SJCRH30 (cell line): ENCODE measurements around the gene RNF44. TPM values are rescaled to one million over a fixed set of nuclear protein-coding genes. Genes with fewer than 3 reads are reported as not detected.

Source experiments
- DNase-seq, 2 experiments: peaks; one replicate each; pipeline ENCODE4 v3.0.0-alpha.2; 2015 to 2020
- H3K27ac ChIP-seq: fragments of 250-450 bp; sonication (Bioruptor Pico); 2 replicates; pipeline ENCODE4 v1.5.1; 2020; ENCODE audit warnings: mild to moderate bottlenecking, moderate library complexity
- H3K27me3 ChIP-seq: fragments of 250-450 bp; sonication (Bioruptor Pico); 2 replicates; pipeline ENCODE4 v1.5.1; 2020; ENCODE audit warnings: mild to moderate bottlenecking, moderate library complexity
- H3K36me3 ChIP-seq: fragments of 250-450 bp; sonication (Bioruptor Pico); 2 replicates; pipeline ENCODE4 v1.5.1; 2020; ENCODE audit warnings: mild to moderate bottlenecking, moderate library complexity
- H3K4me1 ChIP-seq: fragments of 250-450 bp; sonication (Bioruptor Pico); 2 replicates; pipeline ENCODE4 v1.5.1; 2020; ENCODE audit warnings: mild to moderate bottlenecking, moderate library complexity
- H3K4me3 ChIP-seq: fragments of 250-450 bp; sonication (Bioruptor Pico); 2 replicates; pipeline ENCODE4 v1.5.1; 2020; ENCODE audit warnings: mild to moderate bottlenecking, moderate library complexity
- H3K9me3 ChIP-seq: fragments of 250-450 bp; sonication (Bioruptor Pico); replicated peaks from 2 replicates; pipeline ENCODE4 v1.5.1; 2020; ENCODE audit warnings: mild to moderate bottlenecking, moderate library complexity
- total RNA-seq: library from RNA; depleted of rRNA; stranded (reverse); fragments of >200 nt; shearing (Covaris generic); gene quantifications from 2 replicates; pipeline ENCODE4 v1.2.3, GENCODE V29; 2014

RNF44 gene
- total RNA-seq, 1 experiment from 2014 or later: 29.0 TPM

DNA sequence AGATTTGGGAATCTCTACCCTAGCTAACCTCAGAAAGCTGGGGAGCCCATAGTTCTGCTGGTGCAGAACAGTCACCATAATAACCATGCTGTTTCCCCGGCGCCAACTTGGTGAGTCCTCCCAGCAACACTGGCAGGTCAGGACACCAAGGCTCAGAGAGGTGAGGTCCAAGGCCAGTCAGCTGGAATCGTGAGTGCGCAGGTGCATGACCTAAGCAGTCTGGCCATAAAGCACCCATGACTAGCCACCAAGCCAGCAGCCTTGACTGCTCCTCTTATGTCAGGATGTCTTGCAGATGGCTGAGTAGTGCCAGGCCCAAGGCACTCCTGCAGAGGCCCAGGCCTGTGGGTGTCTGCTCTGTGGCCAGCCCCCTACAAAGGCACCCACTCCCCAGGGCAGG, 2.6 kb downstream of the RNF44 start:
- H3K9me3 ChIP-seq: no peaks in the 10 kb centered on the region
- H3K27me3 ChIP-seq: no peaks in the 10 kb centered on the region
- DNase-seq: no peak
- H3K4me3 ChIP-seq: no peak overlapping the region
- no peak overlapping the region for H3K27ac ChIP-seq
- peaks cover 45% of the 10 kb centered on the region for H3K4me1 ChIP-seq
- peaks cover 23% of the 10 kb centered on the region for H3K36me3 ChIP-seq

GRCh38 chr5:176533894-176534611, 3.1 kb downstream of the RNF44 start:
- H3K9me3 ChIP-seq: no peaks in the 10 kb centered on the region
- H3K4me3 ChIP-seq: no peak overlapping the region
- H3K27me3 ChIP-seq: no peaks in the 10 kb centered on the region
- peaks cover 51% of the 10 kb centered on the region for H3K4me1 ChIP-seq
- H3K36me3 ChIP-seq: peaks cover 28% of the 10 kb centered on the region
- H3K27ac ChIP-seq: no peak overlapping the region
- DNase-seq: no peak

DNA sequence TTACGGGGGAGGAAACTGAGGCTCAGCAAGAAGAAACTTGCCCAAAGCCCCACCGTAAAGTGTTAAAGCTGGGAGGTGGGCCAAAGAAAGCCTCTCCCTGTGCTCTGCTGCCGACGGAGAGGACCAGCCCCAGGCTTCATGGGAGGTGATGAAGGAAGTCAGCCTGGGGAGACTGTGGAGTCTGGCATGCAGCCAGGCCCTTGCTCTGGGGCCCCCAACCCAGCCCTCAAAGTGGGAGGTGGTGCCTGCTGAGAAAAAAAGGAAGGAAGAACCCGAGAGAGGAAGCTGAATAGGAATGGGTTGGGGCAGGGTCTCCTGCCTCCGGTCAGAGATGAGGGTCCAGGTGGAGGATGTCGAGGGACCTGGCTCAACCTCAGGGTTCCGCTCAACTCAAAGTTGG, 3.8 kb downstream of the RNF44 start:
- no peaks in the 10 kb centered on the region for H3K27me3 ChIP-seq
- DNase-seq: peak in 1 of 2 experiments; percentile 36
- no peak overlapping the region for H3K4me3 ChIP-seq
- H3K4me1 ChIP-seq: peaks cover 47% of the 10 kb centered on the region
- H3K9me3 ChIP-seq: no peaks in the 10 kb centered on the region
- peaks cover 35% of the 10 kb centered on the region for H3K36me3 ChIP-seq
- H3K27ac ChIP-seq: no peak overlapping the region

GRCh38 chr5:176532795-176533194, 4.4 kb downstream of the RNF44 start:
- no peak for DNase-seq
- H3K36me3 ChIP-seq: peaks cover 41% of the 10 kb centered on the region
- H3K4me3 ChIP-seq: no peak overlapping the region
- H3K27ac ChIP-seq: no peak overlapping the region
- peaks cover 44% of the 10 kb centered on the region for H3K4me1 ChIP-seq
- H3K27me3 ChIP-seq: no peaks in the 10 kb centered on the region
- H3K9me3 ChIP-seq: no peaks in the 10 kb centered on the region

GRCh38 chr5:176531902-176532493, 5.2 kb downstream of the RNF44 start:
- no peak overlapping the region for H3K4me3 ChIP-seq
- no peak overlapping the region for H3K27ac ChIP-seq
- DNase-seq: no peak
- H3K36me3 ChIP-seq: peaks cover 49% of the 10 kb centered on the region
- H3K9me3 ChIP-seq: no peaks in the 10 kb centered on the region
- H3K4me1 ChIP-seq: peaks cover 44% of the 10 kb centered on the region
- no peaks in the 10 kb centered on the region for H3K27me3 ChIP-seq

DNA sequence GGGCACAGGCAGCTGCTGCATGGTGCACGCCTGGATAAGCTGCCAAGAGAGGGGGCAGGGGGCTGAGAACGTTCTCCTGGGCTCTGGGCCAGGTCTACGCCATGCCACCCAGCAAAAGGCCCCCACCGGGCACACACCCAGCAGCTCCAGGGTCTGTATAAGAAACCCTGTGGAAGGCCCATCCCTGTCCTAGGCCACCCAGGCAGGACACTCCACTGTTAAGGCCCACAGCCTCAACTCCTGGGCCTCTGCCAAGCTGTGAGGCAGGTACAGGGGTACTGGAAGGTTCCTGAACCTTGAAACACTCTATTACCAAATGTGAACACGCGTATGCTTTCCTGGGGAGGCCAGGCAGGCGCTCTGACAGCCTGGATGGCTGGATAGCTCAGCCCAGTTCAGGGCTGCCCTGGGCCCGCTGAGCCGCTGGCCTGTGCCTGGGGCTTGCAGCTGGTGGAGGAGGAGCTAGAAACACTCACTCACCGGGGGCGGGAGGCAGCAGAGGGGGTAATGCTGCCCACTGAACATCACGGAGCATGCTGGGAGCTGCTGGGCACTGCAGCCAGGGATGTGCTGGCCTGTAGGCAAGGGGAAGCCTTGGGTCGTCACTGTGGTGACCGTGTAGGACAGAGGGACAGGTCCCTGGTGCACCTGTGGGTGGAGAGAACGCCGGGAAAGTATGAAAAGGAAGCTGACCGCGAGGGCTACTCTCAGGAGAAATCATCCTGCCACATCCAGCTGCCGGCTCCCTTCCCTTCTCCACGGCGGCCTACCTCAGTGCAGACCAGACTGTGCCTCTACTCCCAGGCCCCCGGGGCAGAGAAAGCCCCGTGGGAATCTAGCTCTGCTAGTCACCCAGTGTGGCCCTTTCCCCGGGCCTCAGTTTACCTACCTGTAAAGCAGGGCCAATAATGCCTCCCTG, 6.0 kb downstream of the RNF44 start:
- no peak overlapping the region for H3K4me3 ChIP-seq
- peak; percentile 72 to 79 for DNase-seq

DNA sequence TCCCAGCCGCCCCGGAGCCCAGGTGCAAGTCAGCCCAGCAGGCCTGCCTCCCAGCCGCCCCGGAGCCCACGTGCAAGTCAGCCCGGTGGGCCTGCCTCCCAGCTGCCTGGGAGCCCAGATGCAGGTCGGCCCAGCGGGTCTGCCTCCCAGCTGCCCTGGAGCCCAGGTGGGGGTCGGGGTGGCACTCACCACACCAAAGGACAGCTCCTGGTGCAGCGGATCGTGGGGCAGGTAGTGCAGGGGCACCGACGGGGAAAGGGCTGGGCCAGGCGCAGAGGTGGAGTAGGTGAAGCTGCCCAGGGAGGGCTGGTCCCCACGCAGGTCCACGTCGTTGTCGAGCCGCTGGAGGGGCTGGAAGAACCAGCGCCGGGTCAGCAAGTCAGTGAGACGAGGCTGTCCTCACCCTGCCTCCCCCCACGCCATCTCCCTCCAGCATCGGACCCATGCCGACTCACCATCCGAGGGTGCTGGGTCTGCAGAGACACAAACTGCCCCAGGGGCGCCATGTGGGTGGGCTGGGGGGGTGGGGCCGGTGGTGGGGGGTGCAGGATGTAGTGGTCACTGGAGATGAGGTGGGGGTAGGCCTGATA, 6.7 kb downstream of the RNF44 start:
- no peak overlapping the region for H3K4me3 ChIP-seq
- H3K27me3 ChIP-seq: no peaks in the 10 kb centered on the region
- no peak overlapping the region for H3K27ac ChIP-seq
- no peak for DNase-seq
- no peaks in the 10 kb centered on the region for H3K9me3 ChIP-seq
- peaks cover 49% of the 10 kb centered on the region for H3K36me3 ChIP-seq
- peaks cover 44% of the 10 kb centered on the region for H3K4me1 ChIP-seq

More for the DNA sequence above, 6.0 kb downstream of the RNF44 start:
- Histone ChIP-seq H3K4me1 (peaks cover 44% of the 10 kb centered on the region), H3K27ac (peak overlapping the region; percentile 28; the same call in 1 of the 2 replicates), H3K9me3 (no peaks in the 10 kb centered on the region), H3K27me3 (no peaks in the 10 kb centered on the region), H3K36me3 (peaks cover 49% of the 10 kb centered on the region)

DNA sequence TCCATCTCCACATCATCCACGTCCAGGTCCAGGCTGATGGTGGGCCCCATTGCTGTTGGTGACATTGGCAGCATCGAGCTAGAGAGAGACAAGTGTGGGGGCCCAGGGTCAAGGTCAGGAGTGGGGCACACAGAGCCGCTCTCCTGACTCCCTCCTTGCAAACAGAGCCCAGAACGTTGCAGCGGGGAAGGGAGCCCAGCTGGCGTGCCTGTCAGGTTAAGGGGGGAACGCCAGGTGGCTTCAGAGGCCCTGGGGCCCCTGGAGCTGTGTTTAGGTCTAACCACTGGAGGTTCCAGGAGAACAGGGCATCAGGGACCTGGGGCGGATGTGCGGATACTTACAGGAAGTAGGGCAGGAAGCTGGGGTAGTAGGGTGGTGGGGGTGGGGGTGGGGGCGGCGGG, 7.5 kb downstream of the RNF44 start:
- Histone ChIP-seq H3K36me3 (peaks cover 47% of the 10 kb centered on the region), H3K4me1 (peaks cover 39% of the 10 kb centered on the region), H3K9me3 (no peaks in the 10 kb centered on the region), H3K27ac (no peak overlapping the region), H3K27me3 (no peaks in the 10 kb centered on the region), H3K4me3 (no peak overlapping the region)
- DNase-seq: no peak

DNA sequence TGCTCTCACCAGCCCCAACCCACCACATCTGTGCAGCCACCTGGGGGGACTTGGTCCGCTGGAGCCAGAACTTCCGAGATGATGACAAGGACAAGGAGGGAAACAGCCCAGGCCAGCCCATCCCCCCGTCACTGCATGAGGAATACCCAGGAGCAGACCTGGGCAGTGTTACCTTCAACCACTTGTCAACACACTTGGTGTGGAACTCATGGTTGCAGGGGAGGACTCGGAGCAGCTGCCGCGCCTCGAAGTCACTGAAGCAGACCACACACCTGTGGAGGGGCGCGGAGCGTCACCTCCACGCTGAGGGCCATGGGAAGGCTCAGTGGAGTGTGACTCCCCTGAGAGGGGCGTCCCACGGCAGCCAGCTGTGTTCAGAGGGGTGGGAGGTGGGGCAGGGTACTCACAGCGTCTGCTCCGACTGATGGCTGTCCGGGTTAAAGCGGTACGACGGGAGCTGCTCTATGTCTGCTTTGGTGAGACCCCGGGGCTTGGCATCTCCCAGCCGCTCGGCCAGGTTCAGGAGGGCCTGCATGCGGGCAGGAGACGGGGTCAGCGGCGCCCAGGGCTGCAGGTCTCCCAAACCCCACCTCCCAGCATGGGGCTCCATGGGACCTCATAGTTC, 8.0 kb downstream of the RNF44 start:
- Histone ChIP-seq H3K4me3 (no peak overlapping the region), H3K36me3 (peaks cover 47% of the 10 kb centered on the region), H3K9me3 (no peaks in the 10 kb centered on the region), H3K27me3 (no peaks in the 10 kb centered on the region), H3K4me1 (peaks cover 34% of the 10 kb centered on the region), H3K27ac (no peak overlapping the region)
- DNase-seq: no peak

GRCh38 chr5:176528761-176529115, 8.5 kb downstream of the RNF44 start:
- Histone ChIP-seq H3K27me3 (no peaks in the 10 kb centered on the region), H3K4me1 (peaks cover 29% of the 10 kb centered on the region), H3K36me3 (peaks cover 47% of the 10 kb centered on the region), H3K27ac (no peak overlapping the region), H3K9me3 (no peaks in the 10 kb centered on the region), H3K4me3 (no peak overlapping the region)
- no peak for DNase-seq

- Histone ChIP-seq H3K4me3 (no peak overlapping the region), H3K27ac (no peak overlapping the region), H3K36me3 (peaks cover 45% of the 10 kb centered on the region), H3K27me3 (no peaks in the 10 kb centered on the region), H3K9me3 (no peaks in the 10 kb centered on the region), H3K4me1 (peaks cover 24% of the 10 kb centered on the region)
- no peak for DNase-seq
These were observed 8.9 kb downstream of the RNF44 start for GRCh38 chr5:176528301-176528700.

GRCh38 chr5:176527246-176528222, 9.7 kb downstream of the RNF44 start:
- Histone ChIP-seq H3K4me1 (peaks cover 22% of the 10 kb centered on the region), H3K9me3 (no peaks in the 10 kb centered on the region), H3K4me3 (no peak overlapping the region), H3K36me3 (peaks cover 42% of the 10 kb centered on the region), H3K27me3 (no peaks in the 10 kb centered on the region), H3K27ac (no peak overlapping the region)
- DNase-seq: no peak

- Histone ChIP-seq H3K4me3 (no peak overlapping the region), H3K4me1 (peaks cover 16% of the 10 kb centered on the region; the same call in 1 of the 2 replicates), H3K36me3 (peaks cover 35% of the 10 kb centered on the region), H3K9me3 (no peaks in the 10 kb centered on the region), H3K27me3 (no peaks in the 10 kb centered on the region), H3K27ac (no peak overlapping the region)
- DNase-seq: no peak
These were observed 10.7 kb downstream of the RNF44 start for GRCh38 chr5:176526462-176526861.
